Suprapubic skin (tissue), 4 donors: ENCODE results near the gene GPSM1. TPM values are rescaled to one million over a fixed set of nuclear protein-coding genes. Genes with fewer than 3 reads are reported as not detected.

Experiments
- DNase-seq, 2 donors: peaks; one replicate each; pipeline ENCODE4 v3.0.0-alpha.2; 2019; ENCODE audit warnings: low spot score in 2 of 2
- H3K27ac ChIP-seq: fragments of 200-600 bp; sonication (generic); one replicate; pipeline ENCODE4 v1.5.1; 2019
- H3K27me3 ChIP-seq: fragments of 200-600 bp; sonication (generic); one replicate; pipeline ENCODE4 v1.5.1; 2019
- H3K36me3 ChIP-seq: fragments of 200-600 bp; sonication (generic); one replicate; pipeline ENCODE4 v1.5.1; 2019
- H3K4me1 ChIP-seq: fragments of 200-600 bp; sonication (generic); one replicate; pipeline ENCODE4 v1.5.1; 2019
- H3K4me3 ChIP-seq: fragments of 200-600 bp; sonication (generic); one replicate; pipeline ENCODE4 v1.5.1; 2019; ENCODE audit warnings: mild to moderate bottlenecking
- H3K9me3 ChIP-seq: fragments of 200-600 bp; sonication (generic); one replicate; pipeline ENCODE4 v1.5.1; 2019
- CTCF ChIP-seq, 2 donors: fragments of 200-600 bp in 1 of 2; fragments of 450-650 bp in 1 of 2; sonication (generic) in 1 of 2; IDR thresholded peaks; one replicate each; pipeline ENCODE4 v1.5.1; 2016 to 2019; ENCODE audit warnings: antibody characterized with exemption in 2 of 2, mild to moderate bottlenecking in 1 of 2, moderate library complexity in 1 of 2
- EP300 ChIP-seq: sonication (generic); formaldehyde crosslinking; IDR thresholded peaks from one replicate; pipeline ENCODE4 v1.6.1; 2017; ENCODE audit warnings: antibody characterized with exemption
- POLR2A ChIP-seq, 2 donors: fragments of 450-650 bp; IDR thresholded peaks; one replicate each; pipeline ENCODE4 v1.6.1; 2017; ENCODE audit warnings: antibody characterized with exemption in 2 of 2, mild to moderate bottlenecking in 2 of 2, moderate library complexity in 2 of 2
- POLR2AphosphoS5 ChIP-seq, 3 donors: sonication (generic); formaldehyde crosslinking; IDR thresholded peaks; one replicate each; pipeline ENCODE4 v1.6.1; 2017; ENCODE audit warnings: antibody characterized with exemption in 3 of 3
- WGBS: methylation state at CpG from one replicate; pipeline ENCODE4 v1.1.5; 2018; 5-methylcytosine and 5-hydroxymethylcytosine counted together
- total RNA-seq, 4 donors: library from RNA; depleted of rRNA; stranded (reverse); fragments of >200 nt; gene quantifications; one replicate each; pipeline ENCODE4 v1.1.0, GENCODE V29; 2016

The GPSM1 gene
- total RNA-seq, 4 donors from 2014 or later, result 11.5 to 14.6 (median 13.7) TPM

GRCh38 chr9:136393531-136393930 is 66.2 kb downstream of the GPSM1 start:
- Histone ChIP-seq H3K36me3 (peaks cover 89% of the 10 kb centered on the region), H3K4me1 (peaks cover 2% of the 10 kb centered on the region), H3K27me3 (no peaks in the 10 kb centered on the region), H3K4me3 (no peak overlapping the region), H3K9me3 (no peaks in the 10 kb centered on the region), H3K27ac (no peak overlapping the region)
- 80% methylated on average over 2 of the region's 17 CpGs for WGBS
- TF ChIP-seq POLR2AphosphoS5 (IDR thresholded peaks at IDR 0.05) (no peak), CTCF (IDR thresholded peaks at IDR 0.05) (no peak), EP300 (no peak), POLR2A (IDR thresholded peaks at IDR 0.05) (no peak)
- no peak for DNase-seq

GRCh38 chr9:136394312-136395019 is 67.1 kb downstream of the GPSM1 start:
- no peaks in the 10 kb centered on the region for H3K27me3 ChIP-seq
- TF ChIP-seq CTCF (IDR thresholded peaks at IDR 0.05) (no peak), POLR2A (IDR thresholded peaks at IDR 0.05) (no peak), POLR2AphosphoS5 (IDR thresholded peaks at IDR 0.05) (no peak), EP300 (no peak)
- peaks cover 11% of the 10 kb centered on the region for H3K4me1 ChIP-seq
- DNase-seq, result no peak
- no peak overlapping the region for H3K27ac ChIP-seq
- peaks cover 80% of the 10 kb centered on the region for H3K36me3 ChIP-seq
- no peaks in the 10 kb centered on the region for H3K9me3 ChIP-seq
- WGBS, result 81% methylated on average over 6 of the region's 21 CpGs
- H3K4me3 ChIP-seq, result no peak overlapping the region

- peaks cover 13% of the 10 kb centered on the region for H3K4me1 ChIP-seq
- H3K27me3 ChIP-seq, result no peaks in the 10 kb centered on the region
- no peak overlapping the region for H3K27ac ChIP-seq
- H3K36me3 ChIP-seq, result peaks cover 75% of the 10 kb centered on the region
- DNase-seq, result peak in 1 of 2 donors; percentile 55
- H3K4me3 ChIP-seq, result no peak overlapping the region
- no peaks in the 10 kb centered on the region for H3K9me3 ChIP-seq
- TF ChIP-seq POLR2A (IDR thresholded peaks at IDR 0.05), result no peak
- TF ChIP-seq CTCF (IDR thresholded peaks at IDR 0.05), result no peak
- WGBS, result 90% methylated on average over 4 of the region's 13 CpGs
Observed at GRCh38 chr9:136395020-136395340, 67.6 kb downstream of the GPSM1 start.

GRCh38 chr9:136395345-136396218 is 68.2 kb downstream of the GPSM1 start:
- TF ChIP-seq POLR2AphosphoS5 (IDR thresholded peaks at IDR 0.05) (no peak), EP300 (no peak), CTCF (IDR thresholded peaks at IDR 0.05) (no peak), POLR2A (IDR thresholded peaks at IDR 0.05) (no peak)
- peaks cover 71% of the 10 kb centered on the region for H3K36me3 ChIP-seq
- H3K4me3 ChIP-seq, result no peak overlapping the region
- H3K9me3 ChIP-seq, result no peaks in the 10 kb centered on the region
- 82% methylated on average over 12 of the region's 26 CpGs for WGBS
- H3K4me1 ChIP-seq, result peaks cover 18% of the 10 kb centered on the region
- H3K27me3 ChIP-seq, result no peaks in the 10 kb centered on the region
- DNase-seq, result peak in 1 of 2 donors; percentile 49
- no peak overlapping the region for H3K27ac ChIP-seq

GRCh38 chr9:136396219-136396515 is 68.8 kb downstream of the GPSM1 start:
- Histone ChIP-seq H3K27ac (no peak overlapping the region), H3K4me1 (peaks cover 22% of the 10 kb centered on the region), H3K36me3 (peaks cover 65% of the 10 kb centered on the region), H3K9me3 (no peaks in the 10 kb centered on the region), H3K4me3 (no peak overlapping the region), H3K27me3 (no peaks in the 10 kb centered on the region)
- WGBS, result 89% methylated on average over 4 of the region's 4 CpGs
- no peak for DNase-seq
- TF ChIP-seq EP300 (no peak), CTCF (IDR thresholded peaks at IDR 0.05) (no peak), POLR2A (IDR thresholded peaks at IDR 0.05) (no peak), POLR2AphosphoS5 (IDR thresholded peaks at IDR 0.05) (no peak)
